ENCODE measurements around the gene SRC. TPM values are rescaled to one million over a fixed set of nuclear protein-coding genes. Genes with fewer than 3 reads are reported as not detected.

Gene SRC
- total RNA-seq, 4 donors from 2014 or later = 1.0 to 2.3 (median 1.8) TPM

- peaks cover 4 to 9% of the 10 kb centered on the region in 2 donors for H3K4me1 ChIP-seq
- no peaks in the 10 kb centered on the region for H3K27me3 ChIP-seq
- no peak overlapping the region for H3K27ac ChIP-seq
- DNase-seq (no peak), ATAC-seq (no peak)
- in situ Hi-C loops (cut with MboI; ENCODE audit: low sequenced_read_pairs in 4 of 4) = no loop called here
- intact Hi-C loops (cut with DNase I; ENCODE audit: low total_unique reads) = no loop called here
- TF ChIP-seq CTCF (IDR thresholded peaks at IDR 0.05 in 4 of 5, conservative IDR thresholded peaks at IDR 0.05 in 1 of 5) (no peak), POLR2A (IDR thresholded peaks at IDR 0.05) (no peak)
- H3K4me3 ChIP-seq = no peak overlapping the region
- H3K9me3 ChIP-seq = no peaks in the 10 kb centered on the region
- no peaks in the 10 kb centered on the region for H3K36me3 ChIP-seq
Measured at GRCh38 chr20:37356961-37357371, 11.0 kb downstream of the SRC start.

DNA sequence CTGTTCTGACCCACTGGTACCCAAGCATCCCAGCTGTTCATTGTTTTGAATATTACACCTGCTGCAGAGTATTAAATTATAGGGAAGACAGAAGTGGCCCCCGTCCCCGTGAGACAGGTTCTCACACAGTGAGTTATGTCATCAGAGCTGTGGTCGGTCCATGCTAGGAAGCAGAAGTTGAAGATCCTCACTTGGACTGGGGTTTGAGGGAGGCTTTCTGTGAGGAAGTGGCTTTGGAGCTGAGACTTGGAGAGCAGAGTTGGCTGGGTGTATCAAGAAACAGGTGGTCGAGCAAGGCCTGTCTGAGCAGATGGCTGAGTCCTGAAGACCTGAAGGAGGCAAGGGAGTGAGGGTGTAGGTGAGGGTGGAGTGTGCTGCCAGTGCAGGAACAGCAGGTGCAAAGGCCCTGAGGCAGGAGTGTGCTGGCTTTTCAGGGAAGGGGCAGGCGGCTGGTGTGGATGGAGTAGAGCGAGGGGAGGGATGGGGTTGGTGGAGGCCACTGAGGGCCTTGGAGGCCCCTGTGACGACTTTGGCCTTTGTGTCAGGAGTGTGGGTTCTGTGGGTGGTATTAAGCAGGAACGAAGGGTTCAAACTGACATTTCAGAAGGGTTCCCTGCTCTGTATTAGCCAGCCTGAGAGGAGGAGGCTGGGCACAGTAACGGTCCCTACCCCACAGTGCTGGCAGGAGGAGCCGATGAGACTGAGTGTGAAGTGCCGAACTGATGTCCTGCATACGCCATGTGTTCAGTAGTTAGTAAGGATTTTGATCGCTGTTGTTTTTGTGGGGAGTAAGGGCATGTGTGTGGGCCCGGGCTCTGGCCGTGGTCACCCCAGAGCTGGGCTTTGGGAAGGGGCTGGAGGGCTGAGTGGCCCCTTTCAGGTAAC lies 11.8 kb downstream of the SRC start:
- H3K9me3 ChIP-seq = no peaks in the 10 kb centered on the region
- no peak for DNase-seq
- TF ChIP-seq CTCF (IDR thresholded peaks at IDR 0.05 in 4 of 5, conservative IDR thresholded peaks at IDR 0.05 in 1 of 5) (no peak), POLR2A (IDR thresholded peaks at IDR 0.05) (no peak)
- intact Hi-C loops (cut with DNase I; ENCODE audit: low total_unique reads) = no loop called here
- H3K4me3 ChIP-seq = no peak overlapping the region
- no peak for ATAC-seq
- H3K36me3 ChIP-seq = no peaks in the 10 kb centered on the region
- no peak overlapping the region for H3K27ac ChIP-seq
- no peaks in the 10 kb centered on the region for H3K27me3 ChIP-seq
- in situ Hi-C loops (cut with MboI; ENCODE audit: low sequenced_read_pairs in 4 of 4) = no loop called here
- H3K4me1 ChIP-seq = peaks cover 4 to 9% of the 10 kb centered on the region in 2 donors

- no peak for TF ChIP-seq CTCF (IDR thresholded peaks at IDR 0.05 in 4 of 5, conservative IDR thresholded peaks at IDR 0.05 in 1 of 5)
- TF ChIP-seq POLR2A (IDR thresholded peaks at IDR 0.05) = no peak
- Histone ChIP-seq H3K36me3 (no peaks in the 10 kb centered on the region), H3K4me1 (peaks cover 4 to 9% of the 10 kb centered on the region in 2 donors), H3K9me3 (no peaks in the 10 kb centered on the region), H3K27me3 (no peaks in the 10 kb centered on the region), H3K4me3 (no peak overlapping the region), H3K27ac (no peak overlapping the region)
- in situ Hi-C loops (cut with MboI; ENCODE audit: low sequenced_read_pairs in 4 of 4) (no loop called here), intact Hi-C loops (cut with DNase I; ENCODE audit: low total_unique reads) (no loop called here)
- no peak for DNase-seq
- ATAC-seq = no peak
Measured at GRCh38 chr20:37358366-37359150, 12.6 kb downstream of the SRC start.

DNA sequence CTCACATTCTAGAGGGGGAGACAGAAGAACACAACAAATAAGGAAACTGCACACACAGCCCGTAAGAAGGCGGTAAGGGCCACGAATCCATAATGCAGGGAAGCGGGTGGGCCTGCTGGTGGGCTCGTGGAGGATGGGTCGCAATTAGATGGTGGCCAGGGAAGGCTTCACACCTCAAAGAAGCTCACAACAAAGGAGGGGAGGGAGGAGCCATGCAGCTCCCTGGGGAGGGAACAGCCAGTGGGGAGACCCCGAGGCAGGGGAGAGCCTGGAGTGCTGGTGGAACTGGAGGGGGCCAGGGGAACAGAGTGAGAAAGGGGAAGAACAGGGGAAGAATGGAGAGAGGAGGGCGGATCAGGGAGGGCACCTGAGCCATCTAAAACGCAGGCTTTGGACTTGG lies 13.4 kb downstream of the SRC start:
- no peak overlapping the region for H3K4me3 ChIP-seq
- no peak for TF ChIP-seq CTCF (IDR thresholded peaks at IDR 0.05 in 4 of 5, conservative IDR thresholded peaks at IDR 0.05 in 1 of 5)
- no peak for TF ChIP-seq POLR2A (IDR thresholded peaks at IDR 0.05)
- ATAC-seq (no peak), DNase-seq (no peak)
- intact Hi-C loops (cut with DNase I; ENCODE audit: low total_unique reads) = no loop called here
- H3K36me3 ChIP-seq = no peaks in the 10 kb centered on the region
- H3K9me3 ChIP-seq = no peaks in the 10 kb centered on the region
- peaks cover 4 to 9% of the 10 kb centered on the region in 2 donors for H3K4me1 ChIP-seq
- H3K27ac ChIP-seq = no peak overlapping the region
- in situ Hi-C loops (cut with MboI; ENCODE audit: low sequenced_read_pairs in 4 of 4) = no loop called here
- no peaks in the 10 kb centered on the region for H3K27me3 ChIP-seq

Measured in gastrocnemius medialis (tissue), 4 donors.